Measurements from ENCODE around the gene NSMCE1.

Gene NSMCE1, protein sequence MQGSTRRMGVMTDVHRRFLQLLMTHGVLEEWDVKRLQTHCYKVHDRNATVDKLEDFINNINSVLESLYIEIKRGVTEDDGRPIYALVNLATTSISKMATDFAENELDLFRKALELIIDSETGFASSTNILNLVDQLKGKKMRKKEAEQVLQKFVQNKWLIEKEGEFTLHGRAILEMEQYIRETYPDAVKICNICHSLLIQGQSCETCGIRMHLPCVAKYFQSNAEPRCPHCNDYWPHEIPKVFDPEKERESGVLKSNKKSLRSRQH

GRCh38 chr16:27268376-27269299 lies at the start of gene NSMCE1:
Gene NSMCE1 (minus strand): TSS chr16:27268772. CDS start chr16:27257570, 11,202 bp downstream.
- DNase-seq: peak; percentile 89

GRCh38 chr16:27317738-27318391 lies 49.3 kb upstream of the NSMCE1 start:
- no peak for DNase-seq

DNA sequence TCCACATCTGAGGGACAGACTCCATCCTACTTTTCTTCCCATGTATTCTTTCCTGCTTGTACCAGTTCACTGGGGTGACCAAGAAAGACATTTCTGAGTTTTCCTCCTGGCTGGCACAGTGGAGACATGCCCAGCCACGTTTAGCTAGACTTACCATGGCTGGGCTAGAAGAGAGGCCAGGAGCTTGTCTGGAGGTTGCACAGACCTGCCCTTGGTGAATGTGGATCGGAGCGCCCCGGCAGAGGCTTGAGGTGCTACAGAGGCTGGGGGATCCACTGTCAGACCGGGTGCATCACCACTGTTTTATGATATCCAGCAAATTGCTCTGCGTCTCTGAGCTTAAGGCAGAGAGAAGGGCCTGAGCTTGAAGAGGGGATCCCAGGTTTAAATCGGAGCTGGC lies 48.7 kb upstream of the NSMCE1 start:
- no peak for DNase-seq

DNA sequence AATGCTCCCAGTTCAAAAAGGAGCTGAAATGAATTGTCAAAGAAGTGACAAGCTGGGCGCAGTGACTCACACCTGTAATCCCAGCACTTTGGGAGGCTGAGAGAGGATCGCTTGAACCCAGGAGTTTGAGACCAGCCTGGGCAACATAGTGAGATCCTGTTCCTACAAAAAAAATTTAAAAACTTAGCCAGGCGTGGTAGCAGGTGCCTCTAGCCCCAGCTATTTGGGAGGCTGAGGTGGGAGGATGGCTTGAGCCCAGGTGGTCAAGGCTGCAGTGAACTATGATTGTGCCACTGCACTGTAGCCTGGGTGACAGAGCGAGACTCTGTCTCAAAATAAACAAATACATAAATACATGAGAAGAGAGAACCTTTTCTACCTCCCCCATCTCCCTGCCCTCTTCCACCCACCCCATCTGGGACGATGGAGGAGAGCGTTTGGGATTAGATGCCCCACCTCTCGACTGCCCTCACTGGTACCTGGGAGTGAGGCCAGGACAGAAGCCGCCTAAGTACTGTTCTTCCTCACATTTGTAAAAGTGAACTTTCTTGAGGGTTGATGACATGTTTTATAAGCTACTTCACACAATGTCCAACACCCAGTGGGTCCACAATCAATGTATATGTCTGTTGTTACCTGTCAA lies 47.6 kb upstream of the NSMCE1 start:
- no peak for DNase-seq

GRCh38 chr16:27315333-27316037 lies 46.9 kb upstream of the NSMCE1 start:
- no peak for DNase-seq

DNA sequence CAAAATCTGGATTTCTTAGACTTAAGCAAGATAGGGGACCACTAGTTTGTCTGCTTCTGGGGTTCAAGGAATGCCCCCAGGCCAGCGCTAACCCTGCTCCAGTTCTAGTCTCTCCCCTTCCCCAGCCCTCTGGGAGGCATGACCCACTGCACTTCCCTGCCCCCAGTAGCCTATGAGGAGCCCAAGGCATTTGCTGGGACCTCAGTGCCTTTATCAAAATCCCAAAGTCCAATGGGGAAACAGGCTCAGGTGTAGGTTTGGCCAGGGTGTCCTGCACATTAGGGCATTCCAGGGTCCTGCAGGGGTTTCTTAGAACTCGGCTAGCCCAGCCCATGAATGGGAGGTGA lies 46.4 kb upstream of the NSMCE1 start:
- DNase-seq: no peak

GRCh38 chr16:27314161-27314723 lies 45.7 kb upstream of the NSMCE1 start:
- no peak for DNase-seq

DNA sequence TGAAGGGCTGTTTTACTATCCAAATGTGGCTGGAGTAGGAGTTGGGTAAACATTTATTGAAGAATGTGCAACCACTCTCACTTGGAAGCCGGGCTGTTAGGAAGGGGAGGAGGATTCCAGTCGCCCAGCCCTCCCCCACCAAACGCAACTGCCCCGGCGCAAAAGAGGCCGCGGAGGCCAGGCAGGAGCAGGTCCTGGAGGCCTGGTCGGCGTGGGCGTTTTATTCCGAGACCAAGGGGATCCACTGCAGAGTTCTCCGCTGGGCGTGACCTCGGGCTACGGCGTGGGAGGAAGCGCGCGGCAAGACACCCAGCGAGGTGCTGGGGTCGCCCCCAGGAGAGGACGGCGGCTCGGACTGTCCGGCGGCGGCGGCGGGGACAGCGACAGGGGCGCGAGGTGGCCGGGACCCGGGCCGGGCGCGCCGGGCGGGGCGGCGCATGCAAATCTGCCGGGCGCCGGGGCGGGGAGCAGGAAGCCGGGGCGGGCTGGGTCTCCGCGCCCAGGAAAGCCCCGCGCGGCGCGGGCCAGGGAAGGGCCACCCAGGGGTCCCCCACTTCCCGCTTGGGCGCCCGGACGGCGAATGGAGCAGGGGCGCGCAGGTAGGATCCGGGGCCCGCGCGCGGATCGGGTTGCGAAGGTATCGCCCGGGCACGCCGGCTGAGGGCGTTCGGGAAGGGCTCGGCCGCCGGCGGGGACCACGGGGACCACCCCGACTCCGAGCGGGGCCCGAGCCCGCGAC lies 45.0 kb upstream of the NSMCE1 start, which contains the start of gene IL4R:
Gene IL4R, plus strand, starts transcription at position 553 of the 739 bp plus-strand sequence. CDS start 26,230 bp downstream, outside the sequence.
- DNase-seq: no peak

DNA sequence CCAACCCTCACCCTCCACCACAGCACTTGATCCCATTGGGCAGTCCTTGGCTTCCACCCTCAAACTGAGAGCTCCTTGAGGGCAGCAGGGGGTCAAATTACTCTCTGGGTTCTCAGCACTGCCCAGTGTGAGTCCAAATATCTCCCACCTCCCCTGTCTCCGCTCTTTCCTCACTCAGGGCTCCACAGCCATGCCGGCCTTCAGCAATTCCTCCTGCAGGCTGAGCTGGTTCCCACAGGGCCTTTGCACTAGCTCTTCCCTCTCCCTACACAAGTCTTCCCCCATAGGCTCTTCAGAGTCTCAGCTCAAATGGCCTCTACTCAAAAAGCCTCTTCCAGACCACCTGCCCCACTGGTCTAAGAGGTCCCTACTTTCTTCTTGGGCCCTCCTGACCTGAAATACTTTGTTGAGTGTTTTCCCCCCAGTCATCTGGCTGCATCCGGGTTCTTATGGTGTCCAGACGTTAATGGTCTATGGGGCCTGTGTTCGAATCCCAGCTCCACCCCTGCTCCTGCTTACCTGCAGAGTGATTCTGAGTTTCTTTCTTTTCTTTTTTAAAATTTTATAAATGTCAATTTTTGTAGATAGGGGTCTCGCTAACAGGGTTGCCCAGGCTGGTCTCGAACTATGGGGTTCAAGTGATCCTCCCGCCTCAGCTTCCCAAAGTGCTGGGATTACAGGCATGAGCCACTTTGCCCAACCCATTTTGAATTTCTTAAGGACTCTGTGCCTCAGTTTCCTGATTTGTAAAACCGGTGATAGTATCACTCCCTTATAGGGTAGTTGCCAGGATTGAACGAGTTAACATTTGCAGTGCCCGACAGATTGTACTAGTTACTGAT lies 44.2 kb upstream of the NSMCE1 start:
- DNase-seq: no peak

DNA sequence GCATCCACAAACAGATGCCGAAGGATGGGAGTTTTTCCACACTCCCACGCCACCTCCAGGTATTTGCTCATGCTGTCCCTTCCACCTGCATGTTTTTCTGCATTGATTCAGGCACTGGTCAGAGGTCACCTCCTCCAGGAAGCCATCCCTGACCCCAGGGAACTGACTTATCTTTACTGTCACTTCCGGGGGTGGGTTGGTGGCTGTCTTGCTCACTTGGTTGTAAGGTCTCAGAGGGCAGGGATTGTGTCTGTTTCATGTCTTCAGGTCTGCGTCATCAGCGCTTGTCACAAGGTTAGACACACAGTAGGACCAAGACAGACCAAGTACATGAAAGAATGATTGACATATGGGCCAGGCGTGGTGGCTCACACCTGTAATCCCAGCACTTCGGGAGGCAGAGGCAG lies 43.3 kb upstream of the NSMCE1 start:
- DNase-seq: no peak

GRCh38 chr16:27311448-27311830 lies 42.9 kb upstream of the NSMCE1 start:
- no peak for DNase-seq

DNA sequence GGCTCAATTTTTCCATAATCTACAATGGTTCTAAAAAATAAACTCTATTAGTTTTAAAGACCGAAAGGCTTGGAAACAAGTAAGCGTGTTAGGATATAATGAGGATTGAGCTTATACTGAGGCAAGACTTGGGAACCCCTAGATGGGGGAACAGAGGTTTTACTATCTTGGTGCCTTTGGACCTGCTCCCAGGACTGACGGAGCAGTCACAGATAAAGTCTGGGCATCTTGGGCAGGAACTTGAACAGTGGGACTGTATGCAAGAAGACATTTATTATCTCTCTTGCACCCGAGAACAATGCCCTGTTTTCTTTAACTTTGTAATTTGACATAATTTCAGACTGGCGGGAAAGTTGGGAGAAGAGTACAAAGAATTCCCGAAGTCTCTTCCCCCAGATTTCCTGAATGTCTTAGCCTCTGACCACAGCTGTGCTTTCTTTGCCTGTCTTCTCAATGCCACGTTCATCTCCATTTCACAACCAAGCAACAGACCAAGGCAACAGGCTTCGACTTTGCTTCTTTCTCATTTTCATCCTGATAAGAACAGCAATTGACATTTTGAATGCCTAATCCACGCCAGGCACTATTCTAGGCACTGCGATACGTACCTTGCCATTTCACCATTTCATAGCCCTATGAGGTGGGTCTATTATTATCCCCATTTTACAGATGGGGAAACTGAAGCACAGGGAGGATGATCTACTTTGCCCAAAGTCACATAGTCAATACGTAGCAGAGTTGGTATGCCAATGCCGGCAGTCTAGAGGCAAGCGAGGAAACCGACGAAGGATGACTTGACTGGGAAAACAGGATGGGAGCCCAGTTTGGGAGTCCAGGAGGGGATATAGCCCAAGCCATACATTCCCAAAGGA lies 42.2 kb upstream of the NSMCE1 start:
- no peak for DNase-seq

DNA sequence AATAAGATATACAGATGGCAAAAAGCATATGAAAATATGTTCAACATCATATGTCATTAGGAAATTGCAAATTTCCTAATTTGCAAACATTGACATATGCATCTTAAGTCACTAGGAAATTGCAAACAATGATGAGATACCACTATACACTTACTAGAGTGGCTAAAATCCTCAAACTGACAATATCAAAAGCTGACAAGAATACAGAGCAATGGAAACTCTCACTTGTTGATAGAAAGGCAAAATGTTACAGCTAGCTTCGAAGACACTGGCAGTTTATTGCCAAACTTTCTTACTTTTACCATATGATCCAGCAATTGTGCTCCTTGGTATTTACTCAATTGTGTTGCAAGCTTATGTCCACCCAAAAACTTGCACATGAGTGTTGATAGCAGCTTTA lies 40.2 kb upstream of the NSMCE1 start:
- DNase-seq: no peak

DNA sequence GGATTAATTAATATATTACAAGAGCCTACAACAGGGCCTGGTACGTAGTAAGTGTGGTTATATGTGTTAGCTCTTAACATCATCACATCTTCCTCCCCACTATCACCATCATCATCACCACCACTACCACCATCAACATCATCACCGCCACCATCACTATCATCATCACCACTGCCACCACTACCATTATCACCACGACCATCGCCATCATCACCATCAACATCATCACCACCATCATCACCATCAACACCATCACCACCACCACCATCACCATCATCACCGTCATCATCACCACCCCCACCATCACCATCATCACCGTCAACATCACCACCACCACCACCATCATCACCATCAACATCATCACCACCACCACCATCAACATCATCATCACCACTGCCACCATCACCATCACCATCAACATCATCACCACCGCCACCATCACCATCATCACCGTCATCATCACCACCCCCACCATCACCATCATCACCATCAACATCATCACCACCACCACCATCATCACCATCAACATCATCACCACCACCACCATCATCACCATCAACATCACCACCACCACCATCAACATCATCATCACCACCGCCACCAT lies 37.4 kb upstream of the NSMCE1 start:
- no peak for DNase-seq

- DNase-seq: no peak
These were observed 36.5 kb upstream of the NSMCE1 start for GRCh38 chr16:27304881-27305745.

DNA sequence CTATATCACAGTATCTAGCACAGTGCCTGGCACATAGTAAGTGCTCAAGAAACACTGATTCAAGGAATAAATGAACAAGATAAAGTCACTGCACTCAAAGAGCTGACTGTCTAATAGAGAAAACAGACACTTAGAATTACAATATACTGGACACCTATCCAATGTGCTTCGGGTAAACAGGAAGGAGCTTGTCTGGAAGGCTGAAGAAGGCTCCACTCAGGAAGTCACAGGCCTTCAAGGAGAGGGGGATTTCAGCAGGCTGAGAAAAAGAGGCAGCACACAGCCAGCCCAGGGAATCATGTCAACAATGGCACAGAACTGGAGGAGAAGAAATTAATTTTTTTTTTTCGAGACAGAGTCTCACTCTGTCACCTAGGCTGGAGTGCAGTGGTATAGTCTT lies 35.5 kb upstream of the NSMCE1 start:
- no peak for DNase-seq

DNA sequence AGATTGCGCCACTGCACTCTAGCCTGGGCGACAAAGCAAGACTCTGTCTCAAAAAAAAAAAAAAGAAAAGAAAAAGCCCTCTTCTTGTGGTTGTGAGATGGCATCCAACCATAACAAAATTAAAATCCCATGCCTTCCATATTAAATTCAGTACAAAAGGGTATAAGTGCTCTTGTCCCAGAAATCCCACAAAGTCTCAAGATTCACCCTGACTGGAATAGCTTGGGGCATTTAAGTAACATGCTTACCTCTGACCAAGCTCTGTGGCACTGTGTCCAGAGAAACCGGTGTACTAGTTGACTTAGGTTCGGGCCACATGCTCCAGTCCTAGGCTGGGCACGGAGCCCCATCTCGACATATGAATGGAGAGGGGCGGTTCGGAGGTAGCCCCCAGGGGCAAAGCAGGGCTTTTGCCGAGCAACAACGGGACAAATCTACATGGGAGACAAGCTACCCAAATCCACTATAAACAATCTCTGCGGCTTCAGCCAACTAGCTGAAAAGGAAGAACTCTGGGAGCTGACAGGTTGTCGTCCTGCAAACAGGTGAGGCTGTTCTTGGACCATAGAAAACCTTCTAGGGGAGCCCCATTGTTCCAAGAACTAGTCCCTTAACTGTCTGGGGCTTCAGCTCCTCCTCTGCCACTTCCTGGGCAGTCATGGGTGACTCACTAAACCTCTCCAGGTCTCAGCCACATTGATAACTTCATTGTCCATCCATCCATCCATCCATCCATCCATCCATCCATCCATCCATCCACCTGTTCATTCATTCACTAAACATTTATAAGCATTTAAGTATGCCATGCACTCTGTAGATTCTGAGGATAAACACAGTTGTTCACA lies 34.9 kb upstream of the NSMCE1 start:
- no peak for DNase-seq

Data from NCI-H2107 (cell line).